ENCODE results near the gene VPS37C. TPM values are rescaled to one million over a fixed set of nuclear protein-coding genes. Genes with fewer than 3 reads are reported as not detected.

The VPS37C gene
- total RNA-seq, 1 experiment from 2014 or later: 36.3 TPM

DNA sequence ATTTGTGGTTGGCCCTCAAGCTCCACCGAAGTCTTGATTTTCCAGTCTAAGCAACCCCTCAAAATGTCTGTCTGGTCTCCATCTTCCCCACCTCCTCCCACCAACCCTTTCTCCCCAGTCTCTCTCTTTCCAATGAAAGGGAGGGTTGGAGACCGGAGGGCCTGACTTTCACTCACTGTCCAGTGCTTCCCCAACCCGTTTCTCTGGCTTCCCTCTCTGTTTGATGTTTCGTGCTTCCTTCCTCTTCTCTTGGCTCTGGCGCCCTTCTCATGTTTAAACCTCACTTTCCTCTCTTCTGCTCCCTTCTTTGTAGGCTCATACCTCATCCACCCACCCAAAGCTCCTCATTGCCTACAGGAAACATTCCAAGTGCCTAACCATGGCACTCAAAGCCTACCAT lies 11.1 kb upstream of the VPS37C start:
- Histone ChIP-seq H3K9me3 (peaks cover 4% of the 10 kb centered on the region; the same call in 1 of the 2 replicates), H3K4me3 (ENCODE audit: low read depth, low read length) (no peak overlapping the region), H3K4me1 (peaks cover 9% of the 10 kb centered on the region), H3K36me3 (ENCODE audit: control insufficient read depth, insufficient read depth, low read length) (no peaks in the 10 kb centered on the region), H3K27me3 (replicated peaks; ENCODE audit: control insufficient read depth, insufficient read depth, low read length) (no peaks in the 10 kb centered on the region)
- H3K4me3 Mint-ChIP-seq (ENCODE audit: unreplicated experiment): no peak overlapping the region
- H3K27ac Mint-ChIP-seq (ENCODE audit: unreplicated experiment): no peak overlapping the region
- POLR2A ChIA-PET: no interaction called here
- no TSS peak for BruUV-seq (replicated peaks)
- DNase-seq: peak in 1 of 2 experiments; percentile 9
- TF ChIP-seq, protein P1, sequence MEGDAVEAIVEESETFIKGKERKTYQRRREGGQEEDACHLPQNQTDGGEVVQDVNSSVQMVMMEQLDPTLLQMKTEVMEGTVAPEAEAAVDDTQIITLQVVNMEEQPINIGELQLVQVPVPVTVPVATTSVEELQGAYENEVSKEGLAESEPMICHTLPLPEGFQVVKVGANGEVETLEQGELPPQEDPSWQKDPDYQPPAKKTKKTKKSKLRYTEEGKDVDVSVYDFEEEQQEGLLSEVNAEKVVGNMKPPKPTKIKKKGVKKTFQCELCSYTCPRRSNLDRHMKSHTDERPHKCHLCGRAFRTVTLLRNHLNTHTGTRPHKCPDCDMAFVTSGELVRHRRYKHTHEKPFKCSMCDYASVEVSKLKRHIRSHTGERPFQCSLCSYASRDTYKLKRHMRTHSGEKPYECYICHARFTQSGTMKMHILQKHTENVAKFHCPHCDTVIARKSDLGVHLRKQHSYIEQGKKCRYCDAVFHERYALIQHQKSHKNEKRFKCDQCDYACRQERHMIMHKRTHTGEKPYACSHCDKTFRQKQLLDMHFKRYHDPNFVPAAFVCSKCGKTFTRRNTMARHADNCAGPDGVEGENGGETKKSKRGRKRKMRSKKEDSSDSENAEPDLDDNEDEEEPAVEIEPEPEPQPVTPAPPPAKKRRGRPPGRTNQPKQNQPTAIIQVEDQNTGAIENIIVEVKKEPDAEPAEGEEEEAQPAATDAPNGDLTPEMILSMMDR (IDR thresholded peaks at IDR 0.05; ENCODE audit: insufficient read depth in 1 of 2, low read depth in 1 of 2, low read length in 1 of 2, severe bottlenecking in 1 of 2, unreplicated experiment in 1 of 2): no peak
- H3K4me1 Mint-ChIP-seq (ENCODE audit: low read depth, unreplicated experiment): peaks cover 7% of the 10 kb centered on the region
- H3K27me3 Mint-ChIP-seq (ENCODE audit: insufficient read depth, unreplicated experiment): no peaks in the 10 kb centered on the region
- intact Hi-C loops (cut with micrococcal nuclease; ENCODE audit: unreplicated experiment): loop anchor here (5.0 kb wide), 1 partner anchor 395 kb away; no protein-coding TSS in a partner anchor
- no peaks in the 10 kb centered on the region for H3K36me3 Mint-ChIP-seq (ENCODE audit: insufficient read depth, unreplicated experiment)
- CTCF ChIA-PET: interaction anchor here (1.0 to 1.6 kb wide), 2 partner anchors 42 to 248 kb away, joined by 3 to 4 read pairs; partner anchors contain the start of gene TMEM132A
- peaks cover 13% of the 10 kb centered on the region for H3K9me3 Mint-ChIP-seq (ENCODE audit: unreplicated experiment)

DNA sequence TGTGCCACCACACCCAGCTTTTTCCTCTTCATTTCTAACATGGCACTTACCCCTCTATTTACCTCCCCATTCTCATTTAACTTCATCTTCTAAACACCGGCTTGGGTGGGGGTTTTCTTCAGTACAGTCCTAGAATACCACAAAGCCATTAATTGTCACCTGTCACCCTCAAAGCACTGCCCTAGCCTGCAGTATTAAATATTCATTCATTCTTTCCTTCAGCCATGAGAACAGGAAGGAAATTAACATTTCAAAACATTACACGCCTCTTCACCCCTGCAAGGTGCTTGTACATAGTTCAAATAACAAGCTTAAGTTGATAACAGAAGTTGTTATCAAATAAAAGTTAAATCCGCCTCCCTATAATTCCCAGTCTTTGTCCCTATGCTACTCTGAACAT lies 10.7 kb upstream of the VPS37C start:
- Histone ChIP-seq H3K4me1 (peaks cover 13% of the 10 kb centered on the region), H3K27me3 (replicated peaks; ENCODE audit: control insufficient read depth, insufficient read depth, low read length) (no peaks in the 10 kb centered on the region), H3K4me3 (ENCODE audit: low read depth, low read length) (no peak overlapping the region), H3K36me3 (ENCODE audit: control insufficient read depth, insufficient read depth, low read length) (no peaks in the 10 kb centered on the region), H3K9me3 (peaks cover 4% of the 10 kb centered on the region; the same call in 1 of the 2 replicates)
- TF ChIP-seq, protein P1 (IDR thresholded peaks at IDR 0.05; ENCODE audit: insufficient read depth in 1 of 2, low read depth in 1 of 2, low read length in 1 of 2, severe bottlenecking in 1 of 2, unreplicated experiment in 1 of 2): no peak
- H3K36me3 Mint-ChIP-seq (ENCODE audit: insufficient read depth, unreplicated experiment): no peaks in the 10 kb centered on the region
- H3K4me3 Mint-ChIP-seq (ENCODE audit: unreplicated experiment): no peak overlapping the region
- no TSS peak for BruUV-seq (replicated peaks)
- no peak for DNase-seq
- CTCF ChIA-PET: interaction anchor here (0.5 to 1.6 kb wide), 4 partner anchors 22 to 248 kb away, joined by 3 to 4 read pairs (median 4); partner anchors contain the start of gene TMEM132A
- peaks cover 13% of the 10 kb centered on the region for H3K9me3 Mint-ChIP-seq (ENCODE audit: unreplicated experiment)
- peaks cover 7% of the 10 kb centered on the region for H3K4me1 Mint-ChIP-seq (ENCODE audit: low read depth, unreplicated experiment)
- POLR2A ChIA-PET: no interaction called here
- intact Hi-C loops (cut with micrococcal nuclease; ENCODE audit: unreplicated experiment): loop anchor here (5.0 kb wide), 1 partner anchor 395 kb away; no protein-coding TSS in a partner anchor
- H3K27ac Mint-ChIP-seq (ENCODE audit: unreplicated experiment): no peak overlapping the region
- H3K27me3 Mint-ChIP-seq (ENCODE audit: insufficient read depth, unreplicated experiment): no peaks in the 10 kb centered on the region

DNA sequence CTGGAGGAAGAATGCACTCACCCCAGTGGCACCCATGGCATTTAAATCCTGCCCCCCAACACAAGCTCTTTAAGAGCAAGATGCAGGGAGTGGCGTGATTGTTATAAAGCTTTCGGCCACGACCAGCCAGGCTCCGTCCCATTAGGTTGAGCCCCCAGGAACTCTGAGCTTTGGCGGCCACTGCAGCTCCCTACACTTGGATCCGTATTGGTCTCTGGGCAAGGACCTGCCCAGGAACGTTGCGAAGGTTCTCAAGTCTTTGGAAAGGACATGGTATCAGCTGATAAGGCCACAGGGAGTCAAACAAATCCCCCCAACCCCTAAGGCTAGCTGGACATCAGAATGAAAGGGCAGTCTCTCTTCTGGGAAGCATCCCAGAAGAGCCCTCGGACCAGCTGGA lies 9.3 kb upstream of the VPS37C start:
- H3K4me3 Mint-ChIP-seq (ENCODE audit: unreplicated experiment): no peak overlapping the region
- TF ChIP-seq, protein P1 (IDR thresholded peaks at IDR 0.05; ENCODE audit: insufficient read depth in 1 of 2, low read depth in 1 of 2, low read length in 1 of 2, severe bottlenecking in 1 of 2, unreplicated experiment in 1 of 2): no peak
- BruUV-seq (replicated peaks): no TSS peak
- H3K36me3 ChIP-seq (ENCODE audit: control insufficient read depth, insufficient read depth, low read length): no peaks in the 10 kb centered on the region
- H3K4me1 ChIP-seq: peaks cover 14% of the 10 kb centered on the region
- H3K36me3 Mint-ChIP-seq (ENCODE audit: insufficient read depth, unreplicated experiment): no peaks in the 10 kb centered on the region
- H3K4me1 Mint-ChIP-seq (ENCODE audit: low read depth, unreplicated experiment): peaks cover 7% of the 10 kb centered on the region
- H3K27me3 Mint-ChIP-seq (ENCODE audit: insufficient read depth, unreplicated experiment): no peaks in the 10 kb centered on the region
- H3K27me3 ChIP-seq (replicated peaks; ENCODE audit: control insufficient read depth, insufficient read depth, low read length): no peaks in the 10 kb centered on the region
- intact Hi-C loops (cut with micrococcal nuclease; ENCODE audit: unreplicated experiment): loop anchor here (5.0 kb wide), 1 partner anchor 393 kb away; no protein-coding TSS in a partner anchor
- H3K27ac Mint-ChIP-seq (ENCODE audit: unreplicated experiment): no peak overlapping the region
- no peak for DNase-seq
- H3K4me3 ChIP-seq (ENCODE audit: low read depth, low read length): no peak overlapping the region
- H3K9me3 ChIP-seq: peaks cover 4% of the 10 kb centered on the region; the same call in 1 of the 2 replicates
- POLR2A ChIA-PET: interaction anchor here (0.6 to 0.8 kb wide), 2 partner anchors 10 to 192 kb away, joined by 3 to 4 read pairs; partner anchors contain the start of gene TMEM138
- peaks cover 13% of the 10 kb centered on the region for H3K9me3 Mint-ChIP-seq (ENCODE audit: unreplicated experiment)
- CTCF ChIA-PET: interaction anchor here (0.7 to 1.6 kb wide), 3 partner anchors 21 to 40 kb away, joined by 3 to 4 read pairs (median 3); no protein-coding TSS in a partner anchor
